ELR (cell line): Measurements from ENCODE around the gene CDH20.

Experiments used
- DNase-seq: peaks from one replicate; pipeline ENCODE4 v3.0.0-alpha.2; 2015; ENCODE audit warnings: low read depth

CDH20 gene

GRCh38 chr18:61575419-61575818 lies 242.2 kb downstream of the CDH20 start:
- no peak for DNase-seq

- DNase-seq: no peak
These were observed 245.6 kb downstream of the CDH20 start for GRCh38 chr18:61578846-61579245.

GRCh38 chr18:61579581-61579980 lies 246.4 kb downstream of the CDH20 start:
- DNase-seq: no peak

DNA sequence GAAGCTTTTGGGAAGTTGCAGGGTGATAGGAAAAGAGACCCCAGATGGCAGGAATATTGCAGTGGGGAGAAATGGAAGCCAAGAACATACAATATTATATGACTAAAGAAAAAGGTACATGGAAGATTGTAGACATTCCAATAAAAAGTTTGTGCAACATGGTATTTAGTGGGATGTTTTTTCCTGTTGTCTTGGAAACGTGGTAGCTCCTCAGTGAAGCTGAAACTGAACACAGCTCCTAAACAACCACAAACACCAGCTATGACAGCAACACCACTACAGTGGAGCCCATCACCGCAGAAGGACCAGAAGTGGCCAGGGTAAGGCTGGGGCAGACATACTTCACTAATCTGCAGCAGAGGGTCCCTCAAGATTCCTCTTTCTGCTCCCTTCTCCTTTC lies 246.8 kb downstream of the CDH20 start:
- no peak for DNase-seq

GRCh38 chr18:61581578-61582201 lies 248.5 kb downstream of the CDH20 start:
- peak; percentile 69 for DNase-seq

DNA sequence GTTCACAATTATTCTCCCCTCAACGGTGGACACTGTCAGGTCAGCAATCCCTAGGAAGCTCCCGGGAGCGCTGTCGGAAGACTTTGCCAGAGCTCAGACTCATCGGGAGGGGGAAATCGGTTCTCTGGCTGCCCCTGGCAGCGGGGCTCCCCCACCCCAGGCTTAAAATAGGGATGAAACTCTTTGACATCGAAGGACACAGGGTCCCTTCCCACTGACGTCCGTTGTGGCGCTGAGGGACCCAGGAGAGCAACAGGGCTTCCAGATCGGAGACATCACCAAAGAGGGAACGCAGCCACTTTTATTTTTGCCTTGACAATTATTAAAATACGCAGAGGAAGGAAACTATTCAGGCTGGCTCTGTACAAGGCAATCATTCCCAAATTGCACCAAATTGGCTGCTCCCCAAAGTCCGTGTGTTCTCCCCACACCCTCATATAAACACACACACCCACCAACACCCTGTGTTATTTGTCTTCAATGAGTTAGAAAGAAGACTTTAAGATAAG lies 249.0 kb downstream of the CDH20 start:
- no peak for DNase-seq

GRCh38 chr18:61583548-61583947 lies 250.3 kb downstream of the CDH20 start:
- no peak for DNase-seq

- no peak for DNase-seq
These were observed 254.6 kb downstream of the CDH20 start for GRCh38 chr18:61587865-61588264.

GRCh38 chr18:61589053-61589723 lies 256.0 kb downstream of the CDH20 start:
- DNase-seq: no peak

- DNase-seq: peak; percentile 60
These were observed 256.5 kb downstream of the CDH20 start for GRCh38 chr18:61589724-61590065.

GRCh38 chr18:61591253-61591652 lies 258.0 kb downstream of the CDH20 start:
- no peak for DNase-seq

- DNase-seq: no peak
These were observed 262.5 kb downstream of the CDH20 start for GRCh38 chr18:61595615-61596251.

DNA sequence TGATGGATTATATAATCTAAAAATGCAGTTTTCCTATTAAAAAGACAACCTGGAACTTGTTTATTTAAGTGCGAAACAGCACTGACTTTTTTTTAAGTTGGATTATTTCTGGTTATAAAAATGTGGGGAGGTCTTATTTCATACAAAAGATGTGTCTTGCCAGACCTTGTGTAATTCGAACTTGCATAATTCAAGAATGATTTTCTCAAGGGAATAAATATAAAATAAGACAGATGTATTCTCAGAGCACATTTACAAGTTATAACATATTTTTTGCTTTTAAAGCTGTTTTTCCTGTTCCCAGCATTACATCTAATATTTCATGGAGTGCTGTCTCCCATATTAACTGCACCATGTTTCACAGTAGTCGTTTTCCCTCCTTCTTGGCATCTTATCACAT lies 263.1 kb downstream of the CDH20 start:
- DNase-seq: no peak

DNA sequence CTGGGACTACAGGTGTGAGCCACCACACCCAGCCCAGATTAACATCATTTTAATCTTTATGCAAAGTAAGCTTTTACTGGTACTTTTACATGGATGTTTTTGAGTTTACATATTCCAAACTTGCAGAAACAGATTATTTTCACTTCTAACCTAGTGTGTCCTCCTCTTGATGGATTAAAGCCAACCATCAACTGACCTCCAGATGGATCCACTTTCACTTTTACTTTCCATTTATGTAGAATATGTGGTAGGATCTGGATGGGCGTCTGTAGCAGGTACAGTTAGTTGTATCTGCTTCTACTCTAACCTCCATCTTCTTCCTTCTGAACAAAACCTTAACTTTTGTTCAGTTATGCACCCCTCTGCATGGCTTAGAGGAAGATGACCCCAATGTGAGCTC lies 264.1 kb downstream of the CDH20 start:
- no peak for DNase-seq

GRCh38 chr18:61600422-61600821 lies 267.2 kb downstream of the CDH20 start:
- no peak for DNase-seq

DNA sequence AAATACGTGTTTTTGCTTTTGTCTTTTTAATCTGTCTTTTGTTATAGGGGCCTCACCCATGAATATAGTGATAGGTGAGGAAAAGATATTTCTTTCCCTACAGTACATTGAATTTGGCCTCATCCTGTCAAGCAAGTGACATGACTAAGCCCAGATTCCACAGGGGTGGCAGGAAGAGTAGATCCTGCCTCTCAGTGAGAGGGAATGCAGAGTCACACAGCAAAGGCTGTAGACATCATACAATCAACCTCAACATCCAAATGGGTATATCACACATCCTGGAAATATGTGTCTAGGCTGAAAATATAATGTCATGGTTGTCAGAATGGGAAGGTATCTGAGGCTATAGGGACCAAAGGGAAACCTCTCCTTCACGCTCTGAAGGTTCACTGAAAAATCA lies 269.6 kb downstream of the CDH20 start:
- DNase-seq: peak; percentile 85
